Activated effector memory CD4-positive, alpha-beta T cell treated with Interleukin-2 at 50 U/mL for 16 hours (primary cell): ENCODE results near the gene EVA1C.
"Not testable (repeated sequence)": the region's sequence is repeated elsewhere in the genome, so short reads cannot be mapped to it uniquely, and the experiment has no call there.

Source experiments
- DNase-seq: peaks from one replicate; pipeline ENCODE4 v3.0.0-alpha.2; 2020

EVA1C gene

GRCh38 chr21:32412162-32413014 lies at the start of gene EVA1C:
TSS of gene EVA1C (plus strand) at chr21:32412706. CDS start at chr21:32412854, 148 bp downstream.
- peak; percentile 70 for DNase-seq

GRCh38 chr21:32364387-32364786 lies 48.1 kb upstream of the EVA1C start:
- DNase-seq = no peak

GRCh38 chr21:32364796-32365195 lies 47.7 kb upstream of the EVA1C start:
- DNase-seq = no peak

- no peak for DNase-seq
These were observed 46.3 kb upstream of the EVA1C start for GRCh38 chr21:32366191-32366590.

- no peak for DNase-seq
These were observed 45.3 kb upstream of the EVA1C start for GRCh38 chr21:32367158-32367557.

GRCh38 chr21:32368386-32368785 lies 44.1 kb upstream of the EVA1C start:
- DNase-seq = no peak

GRCh38 chr21:32368961-32369360 lies 43.5 kb upstream of the EVA1C start:
- not testable (repeated sequence) for DNase-seq

- DNase-seq = no peak
These were observed 41.3 kb upstream of the EVA1C start for GRCh38 chr21:32370998-32371766.

GRCh38 chr21:32371913-32372314 lies 40.6 kb upstream of the EVA1C start:
- DNase-seq = no peak

- no peak for DNase-seq
These were observed 39.8 kb upstream of the EVA1C start for GRCh38 chr21:32372755-32373154.

GRCh38 chr21:32377506-32377905 lies 35.0 kb upstream of the EVA1C start:
- no peak for DNase-seq

- DNase-seq = no peak
These were observed 34.5 kb upstream of the EVA1C start for GRCh38 chr21:32377991-32378390.

- no peak for DNase-seq
These were observed 33.5 kb upstream of the EVA1C start for GRCh38 chr21:32378956-32379355.

GRCh38 chr21:32380940-32381339 lies 31.6 kb upstream of the EVA1C start:
- DNase-seq = no peak

GRCh38 chr21:32381571-32381970 lies 30.9 kb upstream of the EVA1C start:
- DNase-seq = no peak

GRCh38 chr21:32382108-32382644 lies 30.3 kb upstream of the EVA1C start:
- DNase-seq = no peak

- DNase-seq = no peak
These were observed 28.7 kb upstream of the EVA1C start for GRCh38 chr21:32383812-32384211.

GRCh38 chr21:32386195-32386870 lies 26.2 kb upstream of the EVA1C start:
- no peak for DNase-seq

- DNase-seq = no peak
These were observed 25.4 kb upstream of the EVA1C start for GRCh38 chr21:32387151-32387550.

- no peak for DNase-seq
These were observed 24.2 kb upstream of the EVA1C start for GRCh38 chr21:32388306-32388705.

- DNase-seq = no peak
These were observed 23.0 kb upstream of the EVA1C start for GRCh38 chr21:32389337-32390015.

GRCh38 chr21:32390537-32391224 lies 21.8 kb upstream of the EVA1C start:
- DNase-seq = not testable (repeated sequence)
